Measurements from ENCODE around the gene CHMP4A.
A peak's percentile ranks its signal among the peaks of the same experiment; 100 is the strongest.

CHMP4A gene

DNA sequence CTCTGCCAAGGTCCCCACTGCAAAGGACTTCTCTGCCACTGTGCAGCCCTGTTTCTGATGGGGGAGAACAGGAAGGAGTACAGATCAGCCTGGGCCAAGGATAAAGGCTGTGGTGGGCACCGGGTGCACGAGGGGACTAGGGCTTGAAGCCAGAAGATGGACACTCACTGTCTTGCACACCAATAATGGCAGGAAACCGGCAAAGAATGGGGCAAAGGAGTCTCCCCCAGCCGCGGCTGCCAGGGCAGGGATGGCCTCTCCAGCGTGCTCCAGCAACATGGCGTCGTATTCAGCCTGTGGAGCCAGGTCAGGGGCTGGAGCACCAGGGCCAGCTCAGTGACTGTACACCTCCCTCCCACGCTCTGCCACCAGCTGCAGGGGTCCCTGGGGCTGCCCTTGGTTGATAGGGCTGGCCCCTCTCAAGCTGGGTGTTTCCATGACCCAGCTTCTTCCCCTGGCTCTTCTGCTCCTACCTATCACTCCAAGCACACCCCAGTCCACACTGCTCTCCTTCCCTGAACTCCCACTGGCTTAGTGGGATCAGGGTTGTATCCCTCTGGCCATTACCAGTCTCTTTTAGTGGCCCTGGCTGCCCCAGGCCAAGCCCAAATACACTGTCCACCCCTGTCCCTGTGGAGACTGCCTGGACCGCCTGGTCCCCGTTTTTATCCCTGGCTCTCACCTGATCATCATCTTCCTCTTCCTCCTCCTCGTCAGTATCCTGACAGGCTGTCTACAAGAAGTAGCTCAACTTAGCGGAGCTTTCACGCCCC lies 31.0 kb downstream of the CHMP4A start:
- FAIRE-seq: no peak
- no peak for DNase-seq (ENCODE audit: insufficient read length, low spot score)

DNA sequence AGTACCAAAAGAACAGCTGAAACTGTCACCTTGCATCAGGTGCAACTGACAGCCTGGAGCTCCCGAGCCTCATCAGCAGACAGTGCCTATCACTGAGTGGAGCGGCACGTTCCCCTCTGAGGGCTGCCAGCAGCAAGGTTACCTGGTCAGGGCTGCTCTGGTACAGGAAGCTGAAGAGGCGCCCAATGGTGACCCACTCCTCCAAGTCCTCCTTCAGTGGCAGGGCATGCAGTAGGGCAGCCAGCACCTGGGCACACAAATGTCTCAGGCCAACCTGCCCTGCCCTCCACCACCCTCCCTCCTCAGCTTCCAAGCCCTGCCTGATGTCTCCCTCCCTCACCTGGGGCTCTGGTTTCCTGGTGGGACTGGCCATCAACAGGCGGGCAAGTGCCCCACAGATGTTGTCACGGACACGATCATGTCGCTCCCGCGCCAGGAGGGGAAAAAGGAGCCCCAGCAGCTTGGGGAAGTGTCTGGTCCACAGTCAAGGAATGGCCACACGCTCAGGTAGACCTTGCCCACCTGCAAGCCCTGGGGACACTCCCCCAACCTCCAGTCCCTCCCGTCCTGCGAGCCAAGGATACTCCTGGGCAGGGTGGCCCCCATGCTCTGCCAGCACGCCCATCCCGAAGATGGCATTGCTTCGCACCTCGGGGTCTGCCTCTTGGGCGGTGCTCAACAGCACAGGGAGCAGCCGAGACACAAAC lies 31.8 kb downstream of the CHMP4A start:
- FAIRE-seq: no peak
- DNase-seq (ENCODE audit: insufficient read length, low spot score): no peak

DNA sequence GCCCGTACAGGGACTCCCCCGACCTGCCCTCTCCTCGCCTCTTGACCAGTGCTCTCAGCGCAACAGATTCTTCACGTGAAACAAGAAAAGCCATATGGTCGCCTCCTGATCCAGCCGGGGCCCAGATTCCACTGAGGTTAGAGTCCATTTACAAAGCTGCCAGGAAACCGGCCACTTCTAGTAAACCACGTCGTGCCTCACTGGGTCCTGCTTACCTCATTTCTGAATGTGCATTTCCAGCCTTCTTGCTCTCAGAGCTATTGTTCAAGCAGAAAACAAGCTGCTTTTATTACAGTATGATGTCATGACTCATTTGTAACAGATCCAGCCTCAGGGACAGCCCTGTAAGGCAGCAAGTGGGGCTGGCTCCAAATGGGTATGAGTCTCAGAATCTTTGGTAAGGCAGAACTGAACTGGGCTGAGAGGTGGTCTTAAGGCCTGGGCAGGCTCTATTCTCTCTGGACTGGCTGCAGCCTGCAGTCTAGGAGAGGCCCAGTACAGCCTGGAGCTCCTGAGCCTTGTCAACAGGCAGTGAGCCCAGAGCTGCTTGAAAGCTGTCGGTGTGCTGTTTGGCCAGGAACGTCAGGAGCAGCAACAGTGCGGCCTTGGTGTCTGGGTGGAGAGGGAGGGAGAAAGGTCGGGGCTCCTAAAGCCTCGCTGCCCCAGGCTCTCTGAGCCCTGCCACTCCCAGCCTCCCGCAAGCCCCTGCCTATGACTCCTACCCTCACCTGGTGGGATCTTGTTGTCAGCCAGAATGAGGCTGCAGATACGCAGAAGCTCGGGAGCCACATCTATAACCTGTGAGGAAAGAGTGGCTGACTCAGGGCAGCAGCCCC lies 33.1 kb downstream of the CHMP4A start:
- FAIRE-seq: no peak
- no peak for DNase-seq (ENCODE audit: insufficient read length, low spot score)

DNA sequence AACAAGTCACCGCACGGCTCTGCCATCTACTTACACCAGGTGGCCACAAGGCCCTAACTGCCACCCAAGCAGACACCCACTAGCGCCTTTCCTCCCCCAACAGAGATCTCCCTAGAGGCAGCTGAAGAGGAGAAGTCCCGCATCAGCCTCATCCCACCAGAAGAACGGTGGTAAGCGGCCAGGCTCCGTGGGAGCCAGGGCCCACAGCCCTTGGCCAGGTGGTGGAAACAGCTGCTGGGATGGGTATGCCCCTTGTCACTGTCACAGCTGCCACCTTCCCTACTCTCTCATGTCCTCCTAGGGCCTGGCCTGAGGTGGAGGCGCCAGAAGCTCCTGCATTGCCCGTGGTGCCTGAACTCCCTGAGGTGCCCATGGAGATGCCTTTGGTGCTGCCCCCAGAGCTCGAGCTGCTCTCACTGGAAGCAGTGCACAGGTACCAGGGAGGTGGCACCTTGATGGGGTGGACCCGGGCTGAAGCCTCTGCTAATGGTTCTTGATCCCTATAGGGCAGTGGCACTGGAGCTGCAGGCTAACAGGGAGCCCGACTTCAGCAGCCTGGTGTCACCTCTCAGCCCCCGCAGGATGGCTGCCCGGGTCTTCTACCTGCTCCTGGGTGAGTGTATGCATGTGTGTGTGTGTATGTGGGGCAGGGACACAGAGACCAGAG lies 33.9 kb downstream of the CHMP4A start:
- no peak for DNase-seq (ENCODE audit: insufficient read length, low spot score)
- FAIRE-seq: no peak

DNA sequence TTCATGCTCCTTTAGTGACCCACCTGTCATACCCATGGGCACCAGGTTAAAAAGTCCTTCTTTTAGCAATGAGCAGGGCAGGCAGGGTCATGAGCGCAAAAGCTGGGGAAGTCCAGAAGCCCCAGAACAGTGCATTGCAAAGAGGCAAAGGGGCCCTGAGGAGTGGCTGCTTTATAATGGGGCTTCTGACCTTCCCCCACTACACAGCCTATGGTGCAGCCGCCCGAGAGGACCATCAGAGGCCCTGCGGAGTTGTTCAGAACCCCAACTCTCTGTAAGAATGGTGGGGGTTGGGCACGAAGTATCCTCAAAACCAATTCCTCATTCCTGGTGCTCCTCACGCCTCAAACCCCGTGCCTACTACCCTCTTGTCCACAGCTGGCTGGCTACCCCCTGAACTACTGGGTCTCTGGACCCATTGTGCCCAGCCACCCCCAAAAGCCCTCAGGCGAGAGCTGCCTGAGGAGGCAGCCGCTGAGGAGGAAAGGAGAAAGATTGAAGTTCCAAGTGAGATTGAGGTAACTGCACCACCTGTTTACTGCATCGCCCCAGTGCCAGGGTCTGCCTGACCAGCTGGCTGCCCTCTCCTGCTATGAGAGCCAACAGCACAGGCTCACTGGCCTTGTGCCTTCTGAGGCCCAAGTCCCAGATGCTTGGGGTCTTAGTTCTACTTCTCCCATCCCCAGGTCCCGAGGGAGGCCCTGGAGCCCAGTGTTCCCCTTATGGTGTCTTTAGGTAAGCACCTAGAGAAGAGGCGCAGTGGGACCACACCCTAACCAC lies 34.7 kb downstream of the CHMP4A start:
- no peak for DNase-seq (ENCODE audit: insufficient read length, low spot score)
- FAIRE-seq: no peak

DNA sequence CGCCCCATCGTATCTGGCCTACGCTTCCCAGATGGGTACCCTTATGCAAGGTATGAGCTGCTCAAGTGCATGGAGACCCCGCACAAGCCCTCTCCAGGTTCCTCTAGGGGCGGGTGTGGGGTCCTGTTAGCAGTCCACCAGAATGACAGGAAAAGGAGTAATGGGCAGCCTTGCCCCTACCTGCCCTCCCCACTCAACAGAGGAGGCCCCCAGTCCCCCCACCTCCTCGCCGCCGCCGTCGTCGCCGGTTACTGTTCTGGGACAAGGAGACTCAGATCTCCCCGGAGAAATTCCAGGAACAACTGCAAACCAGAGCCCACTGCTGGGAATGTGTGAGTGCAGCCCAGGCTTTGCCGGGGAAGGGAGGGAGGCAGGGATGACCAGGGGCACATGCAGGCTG lies 35.4 kb downstream of the CHMP4A start:
- FAIRE-seq (no peak), DNase-seq (ENCODE audit: insufficient read length, low spot score) (no peak)

DNA sequence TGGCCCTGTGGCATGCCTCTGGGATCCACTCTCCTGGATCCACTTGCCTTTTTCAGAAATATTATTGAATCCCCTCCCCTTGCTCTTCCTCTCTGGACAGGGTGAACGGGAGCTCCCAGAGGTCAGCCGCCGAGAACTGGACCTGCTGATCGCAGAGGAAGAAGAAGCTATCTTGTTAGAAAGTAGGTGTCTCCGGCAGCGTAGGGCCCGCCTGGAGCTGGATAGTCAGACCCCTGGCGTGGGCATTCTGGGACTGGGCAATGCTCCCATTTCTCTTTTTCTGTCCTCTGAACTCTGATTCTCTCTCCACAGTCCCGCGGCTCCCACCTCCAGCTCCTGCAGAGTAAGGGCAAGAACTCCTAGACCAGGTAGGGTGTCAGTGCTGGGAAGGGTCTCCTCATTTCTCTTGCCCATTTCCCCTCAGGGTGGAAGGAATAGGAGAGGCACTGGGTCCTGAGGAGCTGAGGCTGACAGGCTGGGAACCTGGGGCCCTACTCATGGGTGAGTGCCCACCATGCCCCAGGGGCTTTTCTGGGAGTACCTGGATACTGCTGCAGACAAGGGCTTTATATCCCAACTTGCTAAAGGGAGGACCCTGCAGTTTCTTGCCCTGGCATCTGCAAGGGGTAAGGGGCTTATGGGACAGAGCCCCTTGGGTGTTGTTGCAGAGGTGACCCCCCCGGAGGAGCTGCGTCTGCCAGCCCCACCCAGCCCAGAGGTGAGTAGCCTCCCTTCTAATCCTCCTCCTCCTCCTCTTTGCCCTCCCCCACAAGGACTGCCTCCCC lies 36.1 kb downstream of the CHMP4A start:
- DNase-seq (ENCODE audit: insufficient read length, low spot score) (no peak), FAIRE-seq (no peak)

DNA sequence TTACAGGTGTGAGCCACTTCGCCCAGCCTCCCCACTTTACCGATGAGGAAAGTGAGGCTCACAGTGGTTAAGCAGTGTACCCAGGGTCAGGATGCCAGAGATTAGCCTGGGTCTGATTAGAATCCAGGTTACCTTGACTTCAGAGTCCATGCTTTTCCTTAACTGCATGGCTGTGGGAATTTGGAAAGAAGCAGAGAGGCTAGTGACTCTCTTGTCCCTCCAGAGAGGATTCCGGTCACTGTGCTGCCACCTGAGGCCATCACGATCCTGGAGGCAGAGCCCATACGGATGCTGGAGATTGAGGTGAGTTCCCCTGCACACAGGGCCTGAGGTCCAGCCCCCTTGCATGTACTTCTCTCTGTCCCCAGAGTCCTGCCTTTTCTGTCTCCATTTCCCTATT lies 36.7 kb downstream of the CHMP4A start:
- DNase-seq (ENCODE audit: insufficient read length, low spot score) (no peak), FAIRE-seq (no peak)

DNA sequence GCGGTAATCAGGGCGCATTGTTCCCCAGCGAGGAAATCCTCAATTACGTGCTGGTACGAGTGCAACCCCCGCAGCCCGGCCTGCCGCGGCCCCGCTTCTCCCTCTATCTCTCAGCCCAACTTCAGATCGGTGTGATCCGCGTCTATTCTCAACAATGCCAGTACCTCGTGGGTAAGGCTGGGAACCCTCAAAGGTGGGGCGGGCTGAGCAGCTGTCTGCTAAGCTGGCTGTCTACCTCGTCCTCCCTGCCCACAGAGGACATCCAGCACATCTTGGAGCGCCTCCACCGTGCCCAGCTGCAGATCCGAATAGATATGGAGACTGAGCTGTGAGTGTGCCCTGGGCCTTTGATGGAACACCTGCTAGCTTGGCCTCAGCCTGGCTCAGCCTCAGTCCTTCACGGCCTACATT lies 40.4 kb downstream of the CHMP4A start:
- FAIRE-seq (no peak), DNase-seq (ENCODE audit: insufficient read length, low spot score) (no peak)

DNA sequence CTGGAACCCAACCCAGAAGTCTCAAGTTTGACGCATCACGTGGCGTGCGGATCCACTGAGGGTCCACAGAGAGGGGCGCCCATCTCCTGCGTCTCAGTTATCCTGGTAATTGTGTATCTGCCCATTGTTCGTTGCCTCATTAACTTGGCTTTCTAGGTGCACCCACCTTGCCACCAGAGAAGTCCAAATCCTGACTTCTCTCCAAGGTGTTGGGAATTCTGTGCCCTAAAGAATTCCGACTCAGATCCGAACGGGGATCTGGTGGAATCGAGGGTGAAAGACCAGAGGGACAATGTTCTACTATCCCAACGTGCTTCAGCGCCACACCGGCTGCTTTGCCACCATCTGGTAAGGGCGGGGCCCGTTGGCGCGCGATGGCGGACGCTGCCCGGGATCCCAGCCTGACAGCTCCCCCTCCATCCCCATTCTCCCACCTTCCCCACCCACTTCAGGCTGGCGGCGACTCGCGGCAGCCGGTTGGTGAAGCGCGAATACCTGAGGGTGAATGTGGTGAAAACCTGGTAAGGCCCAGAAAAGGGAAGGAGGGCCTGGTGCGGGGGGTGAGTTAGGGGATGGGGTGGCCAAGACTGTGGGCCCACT lies 40.9 kb downstream of the CHMP4A start:
- FAIRE-seq (no peak), DNase-seq (ENCODE audit: insufficient read length, low spot score) (no peak)

DNA sequence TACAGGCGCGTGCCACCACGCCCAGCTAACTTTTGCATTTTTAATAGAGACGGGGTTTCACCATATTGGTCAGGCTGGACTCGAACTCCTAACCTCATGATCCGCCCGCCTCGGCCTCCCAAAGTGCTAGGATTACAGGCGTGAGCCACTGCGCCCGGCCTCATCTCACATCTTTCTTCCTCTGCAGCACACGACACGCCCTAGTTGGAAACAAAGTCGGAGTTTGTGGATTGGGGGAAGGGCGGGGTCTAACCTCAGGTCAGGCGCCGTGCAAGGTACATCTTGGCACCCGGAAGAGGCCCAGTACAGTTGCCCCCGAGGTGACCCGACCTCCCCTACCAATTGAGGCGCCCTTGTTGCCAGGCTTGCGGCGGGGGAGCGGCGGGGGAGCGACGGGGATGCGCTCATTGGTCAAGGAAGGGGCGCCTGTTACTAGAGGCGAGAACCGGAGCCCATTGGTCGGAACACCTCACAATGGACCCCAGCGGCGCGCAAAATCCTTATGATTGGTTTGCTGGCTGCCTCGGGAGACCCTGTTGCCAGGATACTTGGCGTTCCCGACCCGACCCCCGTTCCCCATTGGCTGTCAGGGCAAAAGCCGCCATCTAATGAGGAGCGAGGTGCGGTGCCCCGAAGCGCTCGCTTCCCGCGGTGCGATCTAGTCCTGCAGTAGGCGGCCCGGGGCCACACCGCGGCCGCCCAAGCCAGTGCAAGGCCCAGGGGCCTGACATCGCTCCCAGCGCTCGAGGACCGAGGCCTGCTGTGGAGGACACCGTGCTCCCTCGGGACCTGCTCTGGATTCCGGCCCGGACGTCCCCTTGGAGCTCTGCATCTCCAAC lies 41.6 kb downstream of the CHMP4A start, which contains the start of gene REC8:
Gene REC8 (plus strand): TSS at position 659 of the 839 bp plus-strand sequence. CDS start 473 bp downstream, outside the sequence.
- FAIRE-seq (no peak), DNase-seq (ENCODE audit: insufficient read length, low spot score) (no peak)

DNA sequence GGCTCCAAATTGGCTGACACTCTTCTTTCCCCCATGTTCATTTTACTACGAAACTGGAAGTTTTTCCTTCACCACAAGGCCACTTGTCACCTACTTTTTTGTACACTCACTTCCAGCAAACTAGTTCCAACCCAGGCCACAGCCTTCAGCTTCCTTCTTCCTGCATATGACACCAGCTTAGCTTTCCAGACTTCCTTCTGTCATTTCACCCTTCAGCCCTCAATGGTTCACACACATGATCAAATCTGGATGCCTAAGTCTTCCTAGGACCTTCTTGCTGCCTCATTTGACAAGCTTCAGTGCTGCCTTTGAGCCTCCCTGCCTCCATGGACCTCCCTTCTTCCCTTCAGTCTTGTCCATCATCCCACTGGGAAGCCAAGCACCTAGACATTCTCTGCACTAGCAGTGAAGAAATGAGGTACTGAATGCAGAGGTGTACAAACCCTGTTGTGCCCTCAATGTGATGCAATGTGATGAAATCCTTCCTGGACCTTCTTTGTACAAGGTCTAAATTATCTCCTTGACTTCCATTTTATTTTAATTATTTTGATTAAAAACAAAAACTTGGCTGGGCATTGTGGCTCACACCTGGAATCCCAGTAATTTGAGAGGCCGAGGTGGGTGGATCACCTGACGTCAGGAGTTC lies 45.7 kb downstream of the CHMP4A start:
- FAIRE-seq (no peak), DNase-seq (ENCODE audit: insufficient read length, low spot score) (no peak)

DNA sequence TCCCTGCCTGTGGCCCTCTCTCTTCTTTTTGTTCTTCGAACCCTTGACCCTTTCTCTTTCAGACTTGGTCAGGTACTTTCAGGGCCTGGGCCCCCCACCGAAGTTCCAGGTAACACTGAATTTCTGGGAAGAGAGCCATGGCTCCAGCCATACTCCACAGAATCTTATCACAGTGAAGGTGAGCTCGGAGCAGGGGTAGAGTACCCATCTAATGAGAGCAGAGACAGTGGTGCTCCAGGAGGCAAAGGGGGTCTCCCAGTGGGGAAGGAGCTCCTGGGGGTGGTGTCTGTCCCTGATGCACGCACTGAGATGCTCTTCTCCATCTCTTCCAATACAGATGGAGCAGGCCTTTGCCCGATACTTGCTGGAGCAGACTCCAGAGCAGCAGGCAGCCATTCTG lies 47.5 kb downstream of the CHMP4A start:
- no peak for FAIRE-seq
- DNase-seq (ENCODE audit: insufficient read length, low spot score): no peak

DNA sequence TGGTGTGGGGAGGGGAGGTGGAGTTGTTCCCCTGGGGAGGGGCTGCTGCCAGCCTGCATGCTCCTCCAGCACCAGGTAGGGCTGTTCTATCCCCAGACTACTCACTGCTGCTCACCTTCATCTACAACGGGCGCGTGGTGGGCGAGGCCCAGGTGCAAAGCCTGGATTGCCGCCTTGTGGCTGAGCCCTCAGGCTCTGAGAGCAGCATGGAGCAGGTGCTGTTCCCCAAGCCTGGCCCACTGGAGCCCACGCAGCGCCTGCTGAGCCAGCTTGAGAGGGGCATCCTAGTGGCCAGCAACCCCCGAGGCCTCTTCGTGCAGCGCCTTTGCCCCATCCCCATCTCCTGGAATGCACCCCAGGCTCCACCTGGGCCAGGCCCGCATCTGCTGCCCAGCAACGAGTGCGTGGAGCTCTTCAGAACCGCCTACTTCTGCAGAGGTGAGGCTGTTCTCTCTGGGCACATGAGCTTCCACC lies 48.7 kb downstream of the CHMP4A start:
- DNase-seq (ENCODE audit: insufficient read length, low spot score) (no peak), FAIRE-seq (no peak)

DNA sequence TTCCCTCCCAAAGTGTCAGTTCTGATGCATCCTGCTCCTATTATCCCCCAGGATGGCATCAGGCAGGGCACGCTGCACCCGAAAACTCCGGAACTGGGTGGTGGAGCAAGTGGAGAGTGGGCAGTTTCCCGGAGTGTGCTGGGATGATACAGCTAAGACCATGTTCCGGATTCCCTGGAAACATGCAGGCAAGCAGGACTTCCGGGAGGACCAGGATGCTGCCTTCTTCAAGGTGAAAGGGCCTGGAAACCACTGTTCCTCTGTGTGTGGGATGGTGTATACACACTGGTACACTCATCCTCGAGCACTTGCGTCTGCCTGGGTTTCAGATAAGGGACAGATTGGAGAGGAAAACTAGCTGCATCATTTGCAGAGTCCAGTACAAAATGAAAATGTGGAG lies 51.2 kb downstream of the CHMP4A start:
- DNase-seq (ENCODE audit: insufficient read length, low spot score): no peak
- no peak for FAIRE-seq

DNA sequence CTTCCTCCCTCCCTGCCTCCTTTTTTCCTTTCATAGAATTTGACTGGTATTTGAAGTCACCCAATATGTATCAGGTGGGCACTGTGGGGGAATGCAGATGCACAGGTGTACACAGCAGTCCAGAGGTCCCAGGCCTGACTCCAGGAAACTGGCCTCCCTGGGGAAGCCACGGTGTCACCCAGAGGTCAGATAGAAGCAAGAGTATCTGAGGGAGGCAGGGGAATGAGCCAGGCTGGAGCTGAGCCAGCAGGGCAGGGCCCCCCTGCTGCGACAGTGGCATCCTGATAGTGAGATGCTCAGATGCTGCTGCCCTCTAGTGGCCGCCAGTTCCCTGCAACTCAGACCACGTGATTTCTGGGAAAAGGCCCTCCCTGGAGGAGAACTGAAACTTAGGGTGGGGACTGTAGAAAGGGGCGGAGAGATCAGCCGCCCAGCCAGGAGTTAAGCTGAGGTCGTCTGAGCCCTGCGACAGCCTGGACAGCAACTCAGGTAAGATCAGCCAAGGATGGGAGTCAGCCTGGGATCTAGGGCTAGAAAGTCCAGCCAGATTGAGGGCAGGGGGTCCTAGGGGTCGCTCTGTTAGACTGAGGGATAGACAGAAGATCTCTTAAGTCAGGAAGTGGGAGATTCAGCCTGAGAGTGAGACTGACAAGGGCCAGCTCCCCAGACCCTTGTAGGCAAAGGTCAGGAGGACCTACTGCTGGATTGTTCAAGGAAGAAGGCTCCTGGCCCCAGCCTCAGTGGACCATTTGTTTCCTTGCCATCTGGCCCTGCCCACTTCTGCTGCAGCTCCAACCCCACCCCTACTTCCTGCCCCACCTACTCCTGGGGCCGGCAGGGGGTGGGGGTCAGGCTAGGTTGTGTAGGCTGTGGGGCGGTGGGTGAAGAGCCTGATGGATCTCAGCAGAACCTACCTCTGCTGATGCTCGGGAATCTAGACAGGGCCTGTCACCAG lies 52.2 kb downstream of the CHMP4A start, which contains the start of gene IRF9:
Gene IRF9 (plus strand): TSS at position 416 of the 955 bp plus-strand sequence. CDS start 880 bp downstream, outside the sequence.
- FAIRE-seq: peak; percentile 31
- peak; percentile 89 for DNase-seq (ENCODE audit: insufficient read length, low spot score)

Measured in HTR-8/SVneo (cell line).